HG03378 (cell line): ENCODE data around the gene ZNF775.

Experiments used
- ATAC-seq: cut with Tn5 transposase; IDR thresholded peaks from one replicate; pipeline ENCODE4 v1.9.1; 2021; ENCODE audit warnings: mild to moderate bottlenecking, moderate library complexity; ENCODE audit not compliant: unreplicated experiment

ZNF775 gene

GRCh38 chr7:150410131-150410530, 31.0 kb downstream of the ZNF775 start:
- no peak for ATAC-seq

DNA sequence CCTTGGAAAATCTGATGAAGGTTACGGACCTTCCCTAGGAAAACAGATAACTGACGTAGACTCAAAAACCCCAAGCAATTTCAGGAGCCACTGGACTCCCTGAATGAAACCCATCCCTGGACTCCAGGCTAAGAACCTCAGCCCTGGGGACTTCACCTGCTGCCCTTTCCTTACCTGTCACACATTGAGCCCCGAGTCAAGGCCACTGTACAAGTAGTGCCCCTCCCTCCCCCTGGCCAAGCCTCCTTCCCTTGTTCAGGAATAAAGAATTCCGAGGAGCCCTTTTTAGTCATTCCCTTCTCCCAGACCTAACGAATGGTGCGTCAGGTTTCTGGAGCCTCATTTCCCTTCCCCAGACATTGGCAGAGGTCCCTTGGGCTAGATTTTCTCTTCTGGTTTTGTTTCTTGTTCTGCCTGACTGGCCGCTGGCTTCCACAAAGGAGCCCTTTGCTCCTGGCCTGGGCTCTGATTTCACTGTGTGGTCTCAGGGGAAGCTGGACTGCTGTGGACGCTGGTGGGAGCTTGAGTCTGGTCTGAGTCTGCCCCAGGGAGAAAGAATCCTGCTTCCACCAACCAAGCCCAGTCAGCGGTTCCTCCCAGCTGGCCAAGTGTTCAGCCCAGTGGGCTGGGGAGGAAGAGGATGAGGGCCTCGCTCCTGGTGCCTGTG, 31.7 kb downstream of the ZNF775 start:
- ATAC-seq = no peak

- ATAC-seq = no peak
These were observed 32.5 kb downstream of the ZNF775 start for GRCh38 chr7:150411606-150412005.

DNA sequence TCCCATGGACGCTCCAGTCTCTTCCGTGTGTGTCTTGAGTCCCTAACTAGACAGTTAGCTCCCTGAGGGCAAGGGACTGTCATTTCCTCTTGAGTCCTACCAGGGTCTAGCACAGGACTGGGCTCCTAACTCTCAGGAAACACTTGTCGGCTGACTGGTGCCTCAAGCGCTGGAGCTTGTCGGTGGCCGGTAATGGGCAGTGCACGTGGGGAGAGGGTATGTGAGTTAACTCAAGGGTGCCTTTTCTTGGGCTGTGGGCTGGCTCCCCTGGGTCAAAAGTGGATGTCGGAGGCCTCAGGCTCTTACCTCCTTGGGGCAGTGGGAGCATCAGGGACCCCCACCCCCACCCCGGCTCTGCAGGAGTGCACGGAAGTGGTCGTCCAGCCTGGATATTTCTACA, 32.9 kb downstream of the ZNF775 start:
- ATAC-seq = no peak

GRCh38 chr7:150412518-150413488, 33.7 kb downstream of the ZNF775 start:
- no peak for ATAC-seq

DNA sequence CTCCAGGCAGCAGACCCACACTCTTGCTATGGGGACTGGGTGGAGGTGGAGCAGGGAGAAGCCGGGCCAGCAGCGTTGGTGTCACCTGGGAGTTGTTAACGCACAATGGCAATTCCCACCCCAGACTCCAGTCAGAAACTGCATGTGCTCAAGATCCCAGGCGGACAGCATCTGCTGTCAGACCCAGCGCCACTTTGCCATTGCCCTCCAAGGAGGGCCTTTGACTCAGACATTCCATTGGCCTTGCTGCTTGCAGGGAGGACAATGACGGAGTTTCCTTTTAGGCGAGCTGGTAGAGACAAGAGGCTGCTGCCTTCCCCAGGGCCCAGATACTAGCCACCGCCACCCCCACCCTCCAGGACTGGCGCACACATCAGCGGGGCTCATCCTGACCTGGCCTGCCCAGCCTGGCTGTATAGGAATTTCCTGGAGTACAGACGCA, 34.5 kb downstream of the ZNF775 start:
- ATAC-seq = no peak

- no peak for ATAC-seq
These were observed 36.3 kb downstream of the ZNF775 start for GRCh38 chr7:150415161-150416153.

DNA sequence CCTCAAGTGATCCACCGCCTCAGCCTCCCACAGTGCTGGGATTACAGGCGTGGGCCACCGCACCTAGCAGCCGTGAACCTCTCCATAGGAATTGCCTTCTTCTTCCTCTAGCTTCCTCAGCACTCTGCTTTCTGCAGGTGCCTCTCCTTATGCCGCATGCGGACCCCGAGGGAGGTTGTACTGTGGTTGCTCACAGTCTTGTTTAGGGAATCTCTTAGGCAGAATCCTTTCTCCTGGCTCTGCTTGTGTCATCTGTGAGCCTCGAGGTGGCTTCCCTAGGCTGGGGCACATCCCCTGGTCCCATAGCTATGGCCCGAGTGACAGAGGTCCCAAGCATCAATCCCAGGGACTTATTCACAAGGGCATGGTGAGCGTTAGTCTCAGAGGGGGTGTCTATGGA, 38.1 kb downstream of the ZNF775 start:
- no peak for ATAC-seq

- ATAC-seq = no peak
These were observed 38.7 kb downstream of the ZNF775 start for GRCh38 chr7:150417863-150418262.

DNA sequence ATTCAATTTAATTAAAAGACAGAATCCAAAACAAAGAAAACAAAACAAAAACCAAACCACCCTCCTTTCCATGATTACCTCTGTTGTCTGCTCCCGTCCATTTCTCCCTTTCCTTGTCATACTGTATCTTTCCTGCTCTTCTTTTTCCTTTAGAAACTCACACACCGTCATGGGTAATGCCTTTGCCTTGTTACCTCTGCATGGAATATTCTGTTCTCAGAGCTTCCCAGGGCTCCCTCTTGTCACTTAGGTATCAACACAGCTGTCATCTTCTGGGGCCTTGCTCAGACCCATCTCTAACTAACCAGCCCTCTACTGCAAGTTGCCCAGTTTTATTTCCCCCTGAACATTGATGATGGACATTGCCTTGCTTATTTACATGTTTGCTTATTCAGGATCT, 41.1 kb downstream of the ZNF775 start:
- no peak for ATAC-seq

DNA sequence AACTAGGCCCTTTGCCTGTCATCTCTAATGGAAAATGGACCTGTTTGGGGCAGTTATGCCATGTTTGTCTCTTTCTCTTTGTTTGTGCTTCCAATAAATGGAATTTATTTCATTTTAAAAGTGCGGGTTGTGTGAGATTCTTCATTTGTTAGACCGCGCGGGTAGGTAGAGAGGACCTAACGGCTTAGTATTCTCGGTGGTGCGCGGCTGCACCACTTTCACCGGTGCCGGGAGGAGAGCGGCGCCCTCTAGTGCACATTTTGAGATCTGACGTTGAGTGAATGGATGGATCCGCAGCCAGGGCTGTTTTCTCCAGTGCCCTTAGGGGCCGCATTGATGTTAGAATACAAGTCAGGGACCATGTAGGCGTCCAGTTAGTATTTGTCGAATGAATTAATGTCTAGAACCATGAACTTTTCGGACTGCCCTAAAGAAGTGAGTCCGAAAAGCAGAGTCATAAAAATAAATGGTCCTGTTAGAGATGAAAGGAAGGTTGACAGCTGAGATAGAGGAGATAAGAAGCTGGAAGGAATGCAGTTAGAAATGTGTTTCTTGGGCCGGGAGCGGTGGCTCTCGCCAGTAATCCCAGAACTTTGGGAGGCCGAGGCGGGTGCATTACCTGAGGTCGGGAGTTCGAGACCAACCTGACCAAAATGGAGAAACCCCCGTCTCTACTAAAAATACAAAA, 42.0 kb downstream of the ZNF775 start:
- ATAC-seq = peak; percentile 92

GRCh38 chr7:150421831-150422230, 42.7 kb downstream of the ZNF775 start:
- no peak for ATAC-seq

- no peak for ATAC-seq
These were observed 46.5 kb downstream of the ZNF775 start for GRCh38 chr7:150425670-150426069.

GRCh38 chr7:150428671-150429451, 49.7 kb downstream of the ZNF775 start:
- ATAC-seq = peak; percentile 48

DNA sequence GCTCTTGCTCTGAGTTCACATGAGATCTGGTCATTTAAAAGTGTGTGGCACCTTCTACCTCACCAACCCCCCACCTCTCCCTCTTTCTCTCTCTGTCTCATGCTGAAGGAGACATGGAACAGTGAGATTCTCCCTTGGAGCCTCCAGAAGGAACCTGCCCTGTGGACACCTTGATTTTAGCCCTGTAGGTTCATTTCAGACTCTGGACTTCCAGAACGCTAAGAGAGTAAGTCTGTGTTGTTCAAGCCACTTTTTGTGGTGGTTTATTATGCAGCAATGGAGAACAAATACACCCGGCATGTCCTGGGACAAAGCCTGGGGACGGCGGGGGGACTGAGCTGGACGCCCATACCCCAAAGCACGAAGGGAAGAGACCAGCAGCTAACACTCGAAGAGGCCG, 50.6 kb downstream of the ZNF775 start:
- ATAC-seq = no peak

- ATAC-seq = no peak
These were observed 51.4 kb downstream of the ZNF775 start for GRCh38 chr7:150430465-150431085.

GRCh38 chr7:150431839-150432658, 52.9 kb downstream of the ZNF775 start:
- no peak for ATAC-seq
